Measurements from ENCODE around the gene ZYG11A. TPM values are rescaled to one million over a fixed set of nuclear protein-coding genes. Genes with fewer than 3 reads are reported as not detected.

ZYG11A gene
- total and polyA plus RNA-seq, 2 of the 13 experiments (the other 11 are each of a cell fraction or from before 2014, with no cell fraction given), result not detected

GRCh38 chr1:52899445-52899894 is 56.9 kb downstream of the ZYG11A start (continued):
- TF ChIP-seq NR2F2 (IDR thresholded peaks at IDR 0.05; ENCODE audit: borderline replicate concordance, low read depth), result no peak
- no peak for TF ChIP-seq ZNF44 (CRISPR knock-in tag; IDR thresholded peaks at IDR 0.05)
- TF ChIP-seq ZNF431 (CRISPR knock-in tag; IDR thresholded peaks at IDR 0.05; ENCODE audit: borderline replicate concordance, low read depth), result no peak
- no peak for TF ChIP-seq REST (IDR thresholded peaks at IDR 0.05; ENCODE audit: borderline replicate concordance in 1 of 2, low read depth in 1 of 2, low read length in 2 of 2)
- no peak for TF ChIP-seq ZSCAN31 (CRISPR knock-in tag; IDR thresholded peaks at IDR 0.05; ENCODE audit: low read depth)
- no peak for TF ChIP-seq DNMT1 (CRISPR knock-in tag; IDR thresholded peaks at IDR 0.05)
- TF ChIP-seq UBTF (CRISPR knock-in tag; IDR thresholded peaks at IDR 0.05), result no peak
- TF ChIP-seq ZNF350 (CRISPR knock-in tag; IDR thresholded peaks at IDR 0.05; ENCODE audit: borderline replicate concordance, low read depth), result no peak
- TF ChIP-seq ZBTB43 (CRISPR knock-in tag; conservative IDR thresholded peaks at IDR 0.05), result no peak

Measured in HepG2 (cell line).